Lung (tissue), 12 donors: Measurements from ENCODE around the gene ZNF385C. TPM values are rescaled to one million over a fixed set of nuclear protein-coding genes. Genes with fewer than 3 reads are reported as not detected.

Experiments used
- ATAC-seq: fragments of 200-7000 bp; cut with Tn5 transposase; one replicate; pipeline ENCODE4 v1.9.1; 2020; ENCODE audit warnings: moderate number of reproducible peaks; ENCODE audit not compliant: insufficient read depth, low FRiP score
- DNase-seq, 3 donors: peaks; one replicate each; pipeline ENCODE4 v3.0.0-alpha.2; 2013 to 2017
- H3K27ac ChIP-seq, 2 donors: one replicate each; pipeline ENCODE4 v1.5.1; 2013; ENCODE audit warnings: mild to moderate bottlenecking in 2 of 2, moderate library complexity in 2 of 2, control low read depth in 1 of 2, inconsistent platforms in 1 of 2, low read depth in 1 of 2, low read length in 1 of 2
- H3K27me3 ChIP-seq, 3 donors: one replicate each; pipeline ENCODE4 v1.5.1; 2013; ENCODE audit warnings: low read length in 2 of 3; ENCODE audit not compliant: control insufficient read depth in 3 of 3, insufficient read depth in 3 of 3
- H3K36me3 ChIP-seq, 4 donors: one replicate each; pipeline ENCODE4 v1.5.1; 2013; ENCODE audit warnings: low read length in 4 of 4, mild to moderate bottlenecking in 1 of 4, moderate library complexity in 1 of 4; ENCODE audit not compliant: control insufficient read depth in 4 of 4, insufficient read depth in 4 of 4
- H3K4me1 ChIP-seq, 5 donors: one replicate each; pipeline ENCODE4 v1.5.1; 2013; ENCODE audit warnings: low read length in 5 of 5, mild to moderate bottlenecking in 2 of 5, moderate library complexity in 1 of 5; ENCODE audit not compliant: control insufficient read depth in 5 of 5, insufficient read depth in 5 of 5
- H3K4me3 ChIP-seq: one replicate; pipeline ENCODE4 v1.5.1; 2013; ENCODE audit warnings: mild to moderate bottlenecking, control low read depth, moderate library complexity
- H3K9ac ChIP-seq, 2 donors: one replicate each; pipeline ENCODE4 v1.5.1; 2013; ENCODE audit warnings: low read length in 2 of 2, control low read depth in 1 of 2; ENCODE audit not compliant: insufficient read depth in 1 of 2
- H3K9me3 ChIP-seq, 4 donors: one replicate each; pipeline ENCODE4 v1.5.1; 2013; ENCODE audit warnings: low read length in 3 of 4, mild to moderate bottlenecking in 1 of 4, moderate library complexity in 1 of 4; ENCODE audit not compliant: control insufficient read depth in 4 of 4, insufficient read depth in 3 of 4
- CTCF ChIP-seq: IDR thresholded peaks from 2 replicates; pipeline ENCODE4 v1.5.1; 2012; ENCODE audit warnings: mild to moderate bottlenecking; ENCODE audit errors: control extremely low read depth, extremely low read depth
- WGBS, 2 donors: extraction: QIAGEN DNeasy Blood & Tissue Kit; methylation state at CpG; one replicate each; pipeline ENCODE4 v1.1.7; 2013; 5-methylcytosine and 5-hydroxymethylcytosine counted together
- polyA plus RNA-seq, 2 donors: library from polyadenylated mRNA; stranded (reverse); fragments of 200-250 nt; gene quantifications; one replicate each; pipeline ENCODE4 v1.2.1, GENCODE V29; 2013
- total RNA-seq, 2 donors: library from RNA; depleted of rRNA in 1 of 2; stranded (reverse); fragments of >200 nt in 1 of 2; gene quantifications; one replicate each; pipeline ENCODE4 v1.2.1, GENCODE V29; 2014 to 2021
- donor health status: control.
- donor health status: control.
- donor health status: Bipolar disorder and iron deficiency.
- donor health status: healthy.
- donor health status: DM: yes; HTN: yes; CAD: no.

Gene ZNF385C
- total and polyA plus RNA-seq, 4 donors: 0.14 to 0.57 (median 0.37) TPM

- peaks cover 0 to 27% (median 9%) of the 10 kb centered on the region in 5 donors for H3K4me1 ChIP-seq
- H3K9ac ChIP-seq: peak within 1 kb of the TSS; percentile 89 to 94
- peak within 1 kb of the TSS; percentile 84 to 95 for H3K27ac ChIP-seq
- H3K27me3 ChIP-seq: no peaks in the 10 kb centered on the region
- peak; percentile 84 for ATAC-seq
- peak; percentile 91 to 94 (median 92) for DNase-seq
- H3K9me3 ChIP-seq: no peaks in the 10 kb centered on the region
- TF ChIP-seq CTCF: peak; percentile 85
- 7 to 8% methylated on average over 47 to 49 of the region's 49 CpGs for WGBS, 2 donors
- peaks cover 0 to 27% (median 21%) of the 10 kb centered on the region in 4 donors for H3K36me3 ChIP-seq
- H3K4me3 ChIP-seq: peak within 1 kb of the TSS; percentile 96
Observed at GRCh38 chr17:42019509-42020404, 78.5 kb downstream of the ZNF385C start, which contains the start of gene NKIRAS2. Gene NKIRAS2, plus strand, starts transcription at chr17:42020090. Its CDS starts 1,488 bp downstream, at chr17:42021578.

- TF ChIP-seq CTCF: no peak
- H3K27ac ChIP-seq: no peak overlapping the region
Observed at GRCh38 chr17:42018988-42019387, 79.3 kb downstream of the ZNF385C start.

GRCh38 chr17:42018339-42018738 is 79.9 kb downstream of the ZNF385C start:
- DNase-seq (no peak), ATAC-seq (no peak)
- Histone ChIP-seq H3K4me3 (no peak overlapping the region), H3K4me1 (peaks cover 0 to 29% (median 11%) of the 10 kb centered on the region in 5 donors), H3K27ac (peak overlapping the region; percentile 78 to 92), H3K9ac (peak overlapping the region in 1 of 2 donors; percentile 76), H3K27me3 (no peaks in the 10 kb centered on the region), H3K9me3 (no peaks in the 10 kb centered on the region), H3K36me3 (peaks cover 0 to 19% (median 14%) of the 10 kb centered on the region in 4 donors)
- no peak for TF ChIP-seq CTCF
- 43 to 45% methylated on average over 3 of the region's 3 CpGs for WGBS, 2 donors

More at GRCh38 chr17:42018988-42019387, 79.3 kb downstream of the ZNF385C start:
- Histone ChIP-seq H3K36me3 (peaks cover 0 to 22% (median 19%) of the 10 kb centered on the region in 4 donors), H3K9me3 (no peaks in the 10 kb centered on the region), H3K4me1 (peaks cover 0 to 27% (median 9%) of the 10 kb centered on the region in 5 donors), H3K9ac (no peak overlapping the region), H3K27me3 (no peaks in the 10 kb centered on the region), H3K4me3 (no peak overlapping the region)
- DNase-seq (no peak), ATAC-seq (no peak)
- WGBS, 2 donors: 91 to 93% methylated on average over 4 of the region's 4 CpGs
